K562 (cell line): ENCODE results near the gene RIPOR2. TPM values are rescaled to one million over a fixed set of nuclear protein-coding genes. Genes with fewer than 3 reads are reported as not detected.

Experiments used
- ARID3A ChIP-seq: IDR thresholded peaks from 2 replicates; pipeline ENCODE4 v1.6.1; 2012; ENCODE audit warnings: low read depth, low read length, improper control_type of control experiment, borderline replicate concordance
- BCOR ChIP-seq: fragments of 450-650 bp; IDR thresholded peaks from 2 replicates; pipeline ENCODE4 v1.6.1; 2016
- E2F8 ChIP-seq: fragments of 450-650 bp; IDR thresholded peaks from 2 replicates; pipeline ENCODE4 v1.7.1; 2018; ENCODE audit warnings: mild to moderate bottlenecking, low read depth; ENCODE audit not compliant: partially characterized antibody
- FOXJ2 ChIP-seq: fragments of 200-800 bp; sonication (Bioruptor generic); IDR thresholded peaks from 2 replicates; pipeline ENCODE4 v1.6.1; 2016; ENCODE audit warnings: missing genetic modification characterization, missing compliant biosample characterization
- MNT ChIP-seq, 2 experiments: fragments of 450-650 bp; conservative IDR thresholded peaks; 2 replicates each; pipeline ENCODE4 v1.6.1; 2017; ENCODE audit warnings: mild to moderate bottlenecking in 2 of 2, moderate library complexity in 2 of 2
- RUNX1 ChIP-seq: sonication (generic); IDR thresholded peaks from 2 replicates; pipeline ENCODE4 v1.6.1; 2016; ENCODE audit warnings: antibody characterized with exemption, low read depth
- polyA plus RNA-seq, 8 experiments: library from polyadenylated mRNA; depleted of rRNA in 4 of 8; stranded (reverse) in 5 of 8; unstranded in 3 of 8; fragments of >200 nt; fragmentation: Nextera tagmentation in 2 of 8; fragmentation: Illumina TruSeq in 1 of 8; extraction: Ambion mirVana in 2 of 8; extraction: Trizol in 1 of 8; gene quantifications; 2 replicates each; pipeline versions ENCODE4 v1.2.1 to v1.2.3, GENCODE V29; 2011 to 2014; ENCODE audit warnings: inconsistent platforms in 1 of 8, missing spikeins in 1 of 8
- total RNA-seq, 7 experiments: library from RNA; depleted of rRNA in 6 of 7; stranded (reverse); fragments of >200 nt in 6 of 7; fragmentation: Illumina TruSeq in 2 of 7; extraction: Trizol in 2 of 7; gene quantifications; 2 replicates each; pipeline versions ENCODE4 v1.2.1 to v1.2.3, GENCODE V29; 2011 to 2021; ENCODE audit warnings: low replicate concordance in 1 of 7
- TF ChIP-seq, protein P1 (sequence below): IDR thresholded peaks from 3 replicates; pipeline ENCODE4 v1.6.1; 2011; ENCODE audit warnings: borderline replicate concordance, mild to moderate bottlenecking, moderate library complexity; ENCODE audit not compliant: insufficient read length; ENCODE audit errors: extremely low read depth
- TF ChIP-seq, protein P2 (sequence below), 2 experiments: fragments of 200-800 bp in 1 of 2; sonication (Bioruptor generic) in 1 of 2; sonication (generic) in 1 of 2; formaldehyde crosslinking in 1 of 2; IDR thresholded peaks in 1 of 2; conservative IDR thresholded peaks in 1 of 2; 2 replicates each; pipeline versions ENCODE4 v1.5.0 to v1.6.1; 2016 to 2020; ENCODE audit warnings: missing compliant biosample characterization in 1 of 2, missing genetic modification characterization in 1 of 2, missing genetic modification reagents in 1 of 2
- TF ChIP-seq, protein P3 (sequence below), 2 experiments: IDR thresholded peaks; 2 replicates each; pipeline ENCODE4 v1.6.1; 2012; ENCODE audit warnings: improper control_type of control experiment in 2 of 2, low read depth in 2 of 2, low read length in 2 of 2, borderline replicate concordance in 1 of 2
- TF ChIP-seq, protein P4 (sequence below): fragments of 250-450 bp; sonication (Bioruptor Pico); IDR thresholded peaks from 2 replicates; pipeline ENCODE4 v1.9.0; 2021; ENCODE audit warnings: mild to moderate bottlenecking, inconsistent platforms

The RIPOR2 gene
- total and polyA plus RNA-seq, 9 of the 15 experiments (the other 6 are each of a cell fraction or from before 2014, with no cell fraction given): 0.04 to 1.0 (median 0.47) TPM; not detected in 2

- TF ChIP-seq, protein P1, sequence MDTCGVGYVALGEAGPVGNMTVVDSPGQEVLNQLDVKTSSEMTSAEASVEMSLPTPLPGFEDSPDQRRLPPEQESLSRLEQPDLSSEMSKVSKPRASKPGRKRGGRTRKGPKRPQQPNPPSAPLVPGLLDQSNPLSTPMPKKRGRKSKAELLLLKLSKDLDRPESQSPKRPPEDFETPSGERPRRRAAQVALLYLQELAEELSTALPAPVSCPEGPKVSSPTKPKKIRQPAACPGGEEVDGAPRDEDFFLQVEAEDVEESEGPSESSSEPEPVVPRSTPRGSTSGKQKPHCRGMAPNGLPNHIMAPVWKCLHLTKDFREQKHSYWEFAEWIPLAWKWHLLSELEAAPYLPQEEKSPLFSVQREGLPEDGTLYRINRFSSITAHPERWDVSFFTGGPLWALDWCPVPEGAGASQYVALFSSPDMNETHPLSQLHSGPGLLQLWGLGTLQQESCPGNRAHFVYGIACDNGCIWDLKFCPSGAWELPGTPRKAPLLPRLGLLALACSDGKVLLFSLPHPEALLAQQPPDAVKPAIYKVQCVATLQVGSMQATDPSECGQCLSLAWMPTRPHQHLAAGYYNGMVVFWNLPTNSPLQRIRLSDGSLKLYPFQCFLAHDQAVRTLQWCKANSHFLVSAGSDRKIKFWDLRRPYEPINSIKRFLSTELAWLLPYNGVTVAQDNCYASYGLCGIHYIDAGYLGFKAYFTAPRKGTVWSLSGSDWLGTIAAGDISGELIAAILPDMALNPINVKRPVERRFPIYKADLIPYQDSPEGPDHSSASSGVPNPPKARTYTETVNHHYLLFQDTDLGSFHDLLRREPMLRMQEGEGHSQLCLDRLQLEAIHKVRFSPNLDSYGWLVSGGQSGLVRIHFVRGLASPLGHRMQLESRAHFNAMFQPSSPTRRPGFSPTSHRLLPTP: no peak
- TF ChIP-seq MNT (conservative IDR thresholded peaks at IDR 0.05): no peak
- TF ChIP-seq FOXJ2: peak; percentile 92
- TF ChIP-seq, protein P2, sequence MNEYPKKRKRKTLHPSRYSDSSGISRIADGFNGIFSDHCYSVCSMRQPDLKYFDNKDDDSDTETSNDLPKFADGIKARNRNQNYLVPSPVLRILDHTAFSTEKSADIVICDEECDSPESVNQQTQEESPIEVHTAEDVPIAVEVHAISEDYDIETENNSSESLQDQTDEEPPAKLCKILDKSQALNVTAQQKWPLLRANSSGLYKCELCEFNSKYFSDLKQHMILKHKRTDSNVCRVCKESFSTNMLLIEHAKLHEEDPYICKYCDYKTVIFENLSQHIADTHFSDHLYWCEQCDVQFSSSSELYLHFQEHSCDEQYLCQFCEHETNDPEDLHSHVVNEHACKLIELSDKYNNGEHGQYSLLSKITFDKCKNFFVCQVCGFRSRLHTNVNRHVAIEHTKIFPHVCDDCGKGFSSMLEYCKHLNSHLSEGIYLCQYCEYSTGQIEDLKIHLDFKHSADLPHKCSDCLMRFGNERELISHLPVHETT (CRISPR knock-in tag; conservative IDR thresholded peaks at IDR 0.05 in 1 of 2, IDR thresholded peaks at IDR 0.05 in 1 of 2): no peak; a peak in 1 of 4 replicates
- no peak for TF ChIP-seq E2F8
- no peak for TF ChIP-seq RUNX1
- TF ChIP-seq, protein P3, sequence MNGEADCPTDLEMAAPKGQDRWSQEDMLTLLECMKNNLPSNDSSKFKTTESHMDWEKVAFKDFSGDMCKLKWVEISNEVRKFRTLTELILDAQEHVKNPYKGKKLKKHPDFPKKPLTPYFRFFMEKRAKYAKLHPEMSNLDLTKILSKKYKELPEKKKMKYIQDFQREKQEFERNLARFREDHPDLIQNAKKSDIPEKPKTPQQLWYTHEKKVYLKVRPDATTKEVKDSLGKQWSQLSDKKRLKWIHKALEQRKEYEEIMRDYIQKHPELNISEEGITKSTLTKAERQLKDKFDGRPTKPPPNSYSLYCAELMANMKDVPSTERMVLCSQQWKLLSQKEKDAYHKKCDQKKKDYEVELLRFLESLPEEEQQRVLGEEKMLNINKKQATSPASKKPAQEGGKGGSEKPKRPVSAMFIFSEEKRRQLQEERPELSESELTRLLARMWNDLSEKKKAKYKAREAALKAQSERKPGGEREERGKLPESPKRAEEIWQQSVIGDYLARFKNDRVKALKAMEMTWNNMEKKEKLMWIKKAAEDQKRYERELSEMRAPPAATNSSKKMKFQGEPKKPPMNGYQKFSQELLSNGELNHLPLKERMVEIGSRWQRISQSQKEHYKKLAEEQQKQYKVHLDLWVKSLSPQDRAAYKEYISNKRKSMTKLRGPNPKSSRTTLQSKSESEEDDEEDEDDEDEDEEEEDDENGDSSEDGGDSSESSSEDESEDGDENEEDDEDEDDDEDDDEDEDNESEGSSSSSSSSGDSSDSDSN (IDR thresholded peaks at IDR 0.05; ENCODE audit: borderline replicate concordance in 1 of 2, low read depth in 2 of 2, low read length in 2 of 2): no peak
- 0 out of 2 replicates have a peak, but pooled peaks have one; percentile 31 for TF ChIP-seq ARID3A
- TF ChIP-seq, protein P4, sequence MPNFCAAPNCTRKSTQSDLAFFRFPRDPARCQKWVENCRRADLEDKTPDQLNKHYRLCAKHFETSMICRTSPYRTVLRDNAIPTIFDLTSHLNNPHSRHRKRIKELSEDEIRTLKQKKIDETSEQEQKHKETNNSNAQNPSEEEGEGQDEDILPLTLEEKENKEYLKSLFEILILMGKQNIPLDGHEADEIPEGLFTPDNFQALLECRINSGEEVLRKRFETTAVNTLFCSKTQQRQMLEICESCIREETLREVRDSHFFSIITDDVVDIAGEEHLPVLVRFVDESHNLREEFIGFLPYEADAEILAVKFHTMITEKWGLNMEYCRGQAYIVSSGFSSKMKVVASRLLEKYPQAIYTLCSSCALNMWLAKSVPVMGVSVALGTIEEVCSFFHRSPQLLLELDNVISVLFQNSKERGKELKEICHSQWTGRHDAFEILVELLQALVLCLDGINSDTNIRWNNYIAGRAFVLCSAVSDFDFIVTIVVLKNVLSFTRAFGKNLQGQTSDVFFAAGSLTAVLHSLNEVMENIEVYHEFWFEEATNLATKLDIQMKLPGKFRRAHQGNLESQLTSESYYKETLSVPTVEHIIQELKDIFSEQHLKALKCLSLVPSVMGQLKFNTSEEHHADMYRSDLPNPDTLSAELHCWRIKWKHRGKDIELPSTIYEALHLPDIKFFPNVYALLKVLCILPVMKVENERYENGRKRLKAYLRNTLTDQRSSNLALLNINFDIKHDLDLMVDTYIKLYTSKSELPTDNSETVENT: no peak
- no peak for TF ChIP-seq BCOR
Observed at GRCh38 chr6:24755279-24755678, 180.5 kb downstream of the RIPOR2 start (continued).
